Thoracic aorta (tissue), 2 donors: Measurements from ENCODE around the gene TSHZ2. TPM values are rescaled to one million over a fixed set of nuclear protein-coding genes. Genes with fewer than 3 reads are reported as not detected.
"Not testable (repeated sequence)": the region's sequence is repeated elsewhere in the genome, so short reads cannot be mapped to it uniquely, and the experiment has no call there.

Source experiments
- ATAC-seq: fragments of 150-250 bp; one replicate; pipeline ENCODE4 v1.8.0; 2017; ENCODE audit warnings: low read depth; ENCODE audit not compliant: insufficient number of reproducible peaks, low FRiP score
- DNase-seq: peaks from one replicate; pipeline ENCODE4 v3.0.0-alpha.2; 2020; ENCODE audit warnings: low spot score
- H3K27ac ChIP-seq, 2 donors: fragments of 200-600 bp; sonication (generic); 1 replicate in 1 of 2; 2 replicates in 1 of 2; pipeline ENCODE4 v1.5.1; 2016; ENCODE audit warnings: mild to moderate bottlenecking in 2 of 2, moderate library complexity in 2 of 2
- H3K27me3 ChIP-seq: fragments of 200-600 bp; sonication (generic); replicated peaks from 2 replicates; pipeline ENCODE4 v1.6.0; 2016; ENCODE audit warnings: mild to moderate bottlenecking; ENCODE audit not compliant: insufficient read depth
- H3K36me3 ChIP-seq: fragments of 200-600 bp; sonication (generic); one replicate; pipeline ENCODE4 v1.5.1; 2016
- H3K4me1 ChIP-seq, 2 donors: fragments of 200-600 bp; sonication (generic); 1 replicate in 1 of 2; 2 replicates in 1 of 2; pipeline versions ENCODE4 v1.5.1 to v1.6.0; 2016; ENCODE audit warnings: low read depth in 2 of 2, mild to moderate bottlenecking in 1 of 2; ENCODE audit not compliant: control insufficient read depth in 1 of 2
- H3K4me3 ChIP-seq: fragments of 200-600 bp; sonication (generic); 2 replicates; pipeline ENCODE4 v1.5.1; 2016; ENCODE audit warnings: mild to moderate bottlenecking
- H3K9me3 ChIP-seq: fragments of 200-600 bp; sonication (generic); 2 replicates; pipeline ENCODE4 v1.5.1; 2016
- total RNA-seq, 2 donors: library from RNA; depleted of rRNA; stranded (reverse); fragments of >200 nt; gene quantifications; one replicate each; pipeline versions ENCODE4 v1.1.0 to v1.2.3, GENCODE V29; 2016
- TF ChIP-seq, protein P1 (sequence below): fragments of 200-600 bp; sonication (generic); IDR thresholded peaks from one replicate; pipeline ENCODE4 v1.5.1; 2019; ENCODE audit warnings: antibody characterized with exemption

Gene TSHZ2
- total RNA-seq, 2 donors from 2014 or later: 8.4 to 32.6 TPM

- no peak for DNase-seq
- no peaks in the 10 kb centered on the region for H3K4me1 ChIP-seq
- H3K27ac ChIP-seq: no peak overlapping the region
- H3K36me3 ChIP-seq: no peaks in the 10 kb centered on the region
- no peaks in the 10 kb centered on the region for H3K9me3 ChIP-seq
- no peak overlapping the region for H3K4me3 ChIP-seq
- no peak for ATAC-seq
- TF ChIP-seq, protein P1, sequence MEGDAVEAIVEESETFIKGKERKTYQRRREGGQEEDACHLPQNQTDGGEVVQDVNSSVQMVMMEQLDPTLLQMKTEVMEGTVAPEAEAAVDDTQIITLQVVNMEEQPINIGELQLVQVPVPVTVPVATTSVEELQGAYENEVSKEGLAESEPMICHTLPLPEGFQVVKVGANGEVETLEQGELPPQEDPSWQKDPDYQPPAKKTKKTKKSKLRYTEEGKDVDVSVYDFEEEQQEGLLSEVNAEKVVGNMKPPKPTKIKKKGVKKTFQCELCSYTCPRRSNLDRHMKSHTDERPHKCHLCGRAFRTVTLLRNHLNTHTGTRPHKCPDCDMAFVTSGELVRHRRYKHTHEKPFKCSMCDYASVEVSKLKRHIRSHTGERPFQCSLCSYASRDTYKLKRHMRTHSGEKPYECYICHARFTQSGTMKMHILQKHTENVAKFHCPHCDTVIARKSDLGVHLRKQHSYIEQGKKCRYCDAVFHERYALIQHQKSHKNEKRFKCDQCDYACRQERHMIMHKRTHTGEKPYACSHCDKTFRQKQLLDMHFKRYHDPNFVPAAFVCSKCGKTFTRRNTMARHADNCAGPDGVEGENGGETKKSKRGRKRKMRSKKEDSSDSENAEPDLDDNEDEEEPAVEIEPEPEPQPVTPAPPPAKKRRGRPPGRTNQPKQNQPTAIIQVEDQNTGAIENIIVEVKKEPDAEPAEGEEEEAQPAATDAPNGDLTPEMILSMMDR: no peak
- no peaks in the 10 kb centered on the region for H3K27me3 ChIP-seq
Observed at GRCh38 chr20:53083411-53083810, 111.3 kb downstream of the TSHZ2 start.

DNA sequence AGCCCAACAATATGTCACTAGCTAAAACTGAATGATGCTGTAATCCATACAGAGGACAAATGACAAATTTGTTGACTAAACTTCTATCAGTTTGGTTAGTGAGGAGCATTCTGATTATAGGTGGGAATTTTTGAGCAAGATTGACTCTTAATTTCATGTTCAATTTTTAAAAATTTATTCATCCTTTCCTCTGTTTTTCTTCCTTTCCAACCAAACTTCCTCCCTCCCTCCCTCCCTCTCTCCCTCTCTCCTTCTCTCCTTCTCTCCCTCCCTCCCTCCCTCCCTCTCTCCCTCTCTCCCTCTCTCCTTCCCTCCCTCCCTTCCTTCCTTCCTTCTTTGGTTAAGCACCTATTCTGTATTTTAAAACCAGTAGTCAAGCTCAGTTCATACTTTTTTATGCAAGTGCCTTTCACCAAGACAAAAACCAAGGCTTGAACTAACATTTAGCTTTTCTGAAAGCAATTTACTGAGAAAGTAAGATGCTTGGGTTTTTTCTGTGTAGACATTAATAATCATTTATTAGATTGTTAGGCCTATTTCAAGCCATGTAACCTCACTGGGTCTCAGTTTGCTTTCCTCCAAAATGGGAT is 112.3 kb downstream of the TSHZ2 start:
- Histone ChIP-seq H3K27ac (no peak overlapping the region), H3K36me3 (no peaks in the 10 kb centered on the region), H3K9me3 (no peaks in the 10 kb centered on the region), H3K27me3 (no peaks in the 10 kb centered on the region), H3K4me1 (no peaks in the 10 kb centered on the region), H3K4me3 (no peak overlapping the region)
- TF ChIP-seq, protein P1: no peak
- DNase-seq: no peak
- no peak for ATAC-seq

DNA sequence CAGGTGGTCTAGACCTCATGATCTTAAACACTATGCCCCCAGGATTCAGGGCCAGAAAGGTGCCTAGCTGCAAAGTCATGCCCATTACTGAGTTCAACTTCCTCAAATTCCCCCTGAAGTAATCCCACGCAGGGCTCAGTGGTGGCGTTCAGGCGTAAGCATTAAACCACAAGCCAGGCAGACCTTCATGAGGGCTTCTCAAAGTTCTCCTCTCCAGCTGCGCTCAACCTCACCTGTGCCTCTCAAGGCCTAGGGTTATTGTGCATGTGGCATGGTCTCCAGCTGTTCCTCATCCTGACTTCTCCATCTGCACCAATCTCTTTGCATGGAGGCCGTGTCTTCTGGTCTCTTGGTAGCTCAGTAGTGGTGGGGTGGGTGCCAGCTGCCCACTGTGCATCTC is 113.6 kb downstream of the TSHZ2 start:
- Histone ChIP-seq H3K4me1 (no peaks in the 10 kb centered on the region), H3K9me3 (no peaks in the 10 kb centered on the region), H3K27ac (no peak overlapping the region), H3K4me3 (no peak overlapping the region), H3K27me3 (no peaks in the 10 kb centered on the region), H3K36me3 (no peaks in the 10 kb centered on the region)
- DNase-seq: no peak
- TF ChIP-seq, protein P1: no peak
- ATAC-seq: no peak

- no peaks in the 10 kb centered on the region for H3K9me3 ChIP-seq
- ATAC-seq (no peak), DNase-seq (no peak)
- no peak overlapping the region for H3K27ac ChIP-seq
- H3K4me3 ChIP-seq: no peak overlapping the region
- TF ChIP-seq, protein P1: no peak
- H3K4me1 ChIP-seq: no peaks in the 10 kb centered on the region
- H3K36me3 ChIP-seq: no peaks in the 10 kb centered on the region
- no peaks in the 10 kb centered on the region for H3K27me3 ChIP-seq
Observed at GRCh38 chr20:53087037-53087777, 115.0 kb downstream of the TSHZ2 start.

DNA sequence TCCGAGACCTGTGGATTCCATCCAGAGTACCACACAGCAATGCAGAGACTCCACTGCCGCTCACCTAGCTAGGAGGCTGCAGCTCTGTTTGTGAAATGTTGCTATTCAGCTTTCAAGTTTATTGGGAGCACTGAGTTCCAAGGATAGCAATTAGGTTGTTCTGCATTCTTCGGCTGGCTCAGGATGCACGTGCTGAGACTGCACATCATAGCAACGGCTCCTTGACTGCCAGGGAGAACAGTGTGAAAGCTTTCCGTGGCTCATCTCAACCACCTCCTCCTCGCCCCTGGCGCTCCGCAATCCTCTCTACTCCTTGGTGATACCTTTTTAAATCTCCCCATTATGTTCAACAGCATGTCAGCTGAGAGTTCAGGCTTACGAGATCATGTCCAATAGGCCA is 116.6 kb downstream of the TSHZ2 start:
- no peak overlapping the region for H3K4me3 ChIP-seq
- no peak for ATAC-seq

GRCh38 chr20:53089851-53090250 is 117.7 kb downstream of the TSHZ2 start:
- not testable (repeated sequence) for H3K27me3 ChIP-seq, H3K4me3 ChIP-seq, DNase-seq, H3K27ac ChIP-seq, H3K9me3 ChIP-seq, H3K36me3 ChIP-seq, ATAC-seq, H3K4me1 ChIP-seq

More for the DNA sequence above, 116.6 kb downstream of the TSHZ2 start:
- Histone ChIP-seq H3K27me3 (no peaks in the 10 kb centered on the region), H3K27ac (no peak overlapping the region), H3K36me3 (no peaks in the 10 kb centered on the region), H3K4me1 (no peaks in the 10 kb centered on the region), H3K9me3 (no peaks in the 10 kb centered on the region)
- DNase-seq: no peak
- TF ChIP-seq, protein P1: no peak
